Midbrain (tissue), 1 donor: Measurements from ENCODE around the gene GRK5.

Experiments used
- DNase-seq: peaks from one replicate; lab custom pipeline; 2025; lab: John Stamatoyannopoulos, UW

GRK5 gene

DNA sequence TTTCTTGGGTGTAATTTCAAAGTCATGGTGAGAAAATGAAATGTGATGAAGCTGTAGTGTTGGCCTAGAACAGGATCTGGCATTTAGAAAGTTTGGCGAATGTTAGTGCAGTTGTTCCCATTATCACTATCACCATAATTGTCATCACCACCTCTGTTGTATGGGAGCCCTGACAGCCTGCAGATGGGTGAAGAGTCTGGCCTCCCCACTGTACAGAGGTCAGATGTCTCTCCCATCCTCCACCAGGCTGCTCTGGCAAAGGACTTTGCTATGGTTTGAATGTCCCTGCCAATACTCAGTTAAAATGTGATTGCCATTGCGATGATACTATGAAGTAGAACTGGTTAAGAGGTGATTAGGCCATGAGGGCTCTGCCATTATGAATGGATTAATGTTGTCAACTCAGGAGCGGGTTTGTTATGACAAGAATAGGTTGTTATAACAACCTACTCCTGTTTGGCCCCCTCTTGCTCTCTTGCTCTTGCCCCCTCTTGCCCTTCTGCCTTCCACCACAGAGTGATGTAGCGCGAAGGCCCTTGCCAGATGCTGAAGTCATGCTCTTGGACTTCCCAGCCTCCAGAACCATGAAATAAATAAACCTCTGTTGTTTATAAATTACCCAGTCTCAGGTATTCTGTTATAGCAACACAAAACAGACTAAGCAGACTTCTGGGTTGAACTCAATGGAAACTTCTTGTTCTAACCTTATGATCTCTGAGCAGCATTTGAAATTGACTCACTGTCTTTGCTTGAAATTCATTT is 90.0 kb downstream of the GRK5 start:
- DNase-seq, result no peak

DNA sequence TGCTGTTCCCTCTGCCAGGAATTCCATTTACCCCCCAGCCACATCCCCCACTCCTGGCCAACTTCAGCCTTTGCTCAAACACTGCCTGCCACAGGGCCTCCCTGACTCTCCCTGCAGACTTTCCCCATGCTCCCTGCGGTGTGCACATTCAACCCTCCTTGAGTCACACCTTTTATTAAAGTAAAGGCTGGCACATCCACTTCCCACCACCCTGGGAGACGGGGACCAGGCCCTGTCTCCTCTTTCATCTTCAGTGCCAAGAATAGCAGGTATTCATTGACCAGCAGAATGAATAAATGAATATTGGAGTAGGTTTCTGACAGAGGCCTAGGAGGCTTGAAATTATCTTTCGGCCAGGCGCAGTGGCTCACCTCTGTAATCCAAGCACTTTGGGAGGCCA is 91.4 kb downstream of the GRK5 start:
- no peak for DNase-seq

DNA sequence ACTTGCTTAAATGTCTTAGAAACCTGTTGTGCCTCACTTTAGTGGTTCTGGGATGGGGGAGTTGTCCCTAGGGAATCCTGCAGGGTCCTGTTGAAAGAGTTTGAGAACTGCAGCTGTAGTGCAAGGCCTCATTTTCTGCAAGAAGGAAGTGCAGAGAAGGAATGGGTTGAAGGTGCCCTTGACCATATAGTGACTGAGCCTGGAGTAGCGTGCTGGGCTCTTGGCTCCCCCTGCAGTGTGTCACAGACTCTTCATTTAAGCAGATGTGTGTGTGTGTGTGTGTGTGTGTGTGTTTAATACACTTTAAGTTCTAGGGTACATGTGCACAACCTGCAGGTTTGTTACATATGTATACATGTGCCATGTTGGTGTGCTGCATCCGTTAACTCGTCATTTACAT is 92.2 kb downstream of the GRK5 start:
- DNase-seq, result no peak

DNA sequence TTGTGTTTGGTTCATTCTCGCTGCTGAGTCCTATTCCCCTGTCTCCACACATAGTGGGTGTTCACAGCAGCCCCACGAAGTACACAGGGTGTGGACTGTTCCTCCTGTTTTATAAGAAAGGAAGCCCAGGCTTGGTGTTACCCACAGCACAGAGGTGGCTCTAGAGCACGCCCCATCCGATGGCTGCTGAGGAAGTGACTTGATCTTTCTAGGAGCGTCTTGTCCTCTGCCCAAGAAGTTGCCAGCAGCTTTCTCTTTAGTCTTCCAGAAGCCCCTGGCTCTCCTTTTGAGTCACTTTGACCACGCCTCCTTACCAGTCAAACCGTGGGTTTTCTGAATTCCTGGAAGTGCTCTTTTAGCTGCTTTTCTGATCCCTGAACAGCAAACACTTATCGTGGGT is 94.0 kb downstream of the GRK5 start:
- DNase-seq, result no peak

DNA sequence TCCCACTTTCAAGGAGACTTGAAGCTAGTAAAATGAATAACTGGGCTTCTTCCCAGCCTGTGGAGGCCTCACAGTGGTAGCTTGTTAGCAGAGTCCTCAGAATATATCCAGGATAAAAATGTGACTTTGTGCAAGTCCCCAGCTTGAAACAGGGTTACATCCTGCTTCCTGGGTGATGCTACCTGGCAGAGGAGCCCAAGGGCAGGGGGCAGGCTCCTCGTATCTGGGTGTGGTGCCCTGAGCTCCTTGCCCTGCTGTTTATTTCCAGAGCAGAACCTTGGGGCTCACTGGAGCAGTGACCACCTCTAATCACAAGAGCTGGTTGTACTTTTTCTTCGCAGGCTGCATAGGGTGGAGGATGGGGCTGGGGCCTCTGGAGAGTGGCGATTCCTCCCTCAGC is 94.8 kb downstream of the GRK5 start:
- no peak for DNase-seq

DNA sequence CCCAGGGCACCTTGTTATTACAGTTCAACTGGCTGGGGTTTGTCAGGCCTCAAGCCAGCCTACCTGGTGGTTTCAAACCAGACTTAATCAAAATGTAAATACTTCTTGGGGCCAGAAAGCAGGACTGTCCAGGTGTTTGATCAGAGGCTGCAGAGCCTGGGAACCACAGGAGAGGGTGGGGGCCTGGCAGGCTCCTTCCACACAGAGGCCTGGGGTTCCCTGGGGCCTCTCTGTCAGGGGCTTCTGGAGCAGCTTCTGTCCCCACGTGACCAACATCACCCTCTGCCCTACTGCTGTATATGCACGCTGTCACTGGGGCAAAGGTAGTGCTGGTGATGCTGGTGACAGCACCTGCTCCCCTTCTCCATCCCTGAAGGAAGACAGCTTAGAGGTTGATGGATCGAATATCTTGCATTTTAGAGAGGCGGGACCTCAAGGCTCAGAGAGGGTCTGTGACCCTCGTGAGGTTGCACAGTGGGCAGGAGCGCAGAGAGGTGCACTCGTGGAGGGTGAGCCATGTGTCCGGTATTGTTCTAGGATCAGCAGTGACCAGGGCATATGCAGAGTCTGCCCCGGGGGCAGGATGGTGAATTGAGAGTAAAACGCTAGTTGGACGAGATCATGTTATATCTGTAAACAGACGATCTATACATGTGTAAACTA is 95.4 kb downstream of the GRK5 start:
- DNase-seq, result no peak

DNA sequence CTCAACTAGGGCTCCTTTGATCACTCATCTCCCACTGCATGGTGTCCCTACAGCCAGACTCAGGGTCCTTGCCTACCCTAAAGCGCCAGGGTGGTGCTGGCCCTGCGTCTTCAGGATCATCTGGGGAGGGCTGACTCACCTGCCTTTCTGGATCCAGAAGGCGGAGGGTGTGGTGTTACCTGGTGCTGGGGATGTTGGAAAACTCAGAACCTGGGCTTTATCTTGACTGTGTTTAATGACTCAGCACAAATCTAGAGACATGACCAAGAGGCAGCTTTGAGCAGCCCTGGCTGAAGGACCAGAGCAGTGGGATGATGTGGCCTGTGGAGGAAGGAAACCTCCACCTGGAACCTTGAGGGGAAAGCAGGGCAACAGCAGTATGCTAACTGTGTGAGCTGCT is 96.5 kb downstream of the GRK5 start:
- DNase-seq, result no peak

DNA sequence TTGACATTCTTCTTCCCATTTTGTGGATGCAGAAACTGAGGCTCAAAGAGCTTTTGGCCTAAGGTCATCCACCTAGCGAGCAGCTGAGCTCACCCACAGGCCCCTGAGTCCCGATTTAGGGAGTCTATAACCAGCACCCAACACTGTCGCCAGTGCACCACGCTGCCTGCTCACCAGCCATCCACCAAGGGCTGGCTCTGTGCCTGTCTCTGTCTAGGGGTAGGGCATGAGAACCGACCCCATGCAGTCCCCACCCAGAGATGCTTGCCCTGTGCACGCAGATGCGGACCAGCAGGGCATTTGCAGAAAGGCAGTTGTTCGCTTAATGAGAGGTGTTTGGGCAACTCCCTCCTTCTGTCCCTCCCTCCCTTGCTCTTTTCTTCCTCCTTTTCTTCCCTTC is 97.2 kb downstream of the GRK5 start:
- DNase-seq, result no peak

DNA sequence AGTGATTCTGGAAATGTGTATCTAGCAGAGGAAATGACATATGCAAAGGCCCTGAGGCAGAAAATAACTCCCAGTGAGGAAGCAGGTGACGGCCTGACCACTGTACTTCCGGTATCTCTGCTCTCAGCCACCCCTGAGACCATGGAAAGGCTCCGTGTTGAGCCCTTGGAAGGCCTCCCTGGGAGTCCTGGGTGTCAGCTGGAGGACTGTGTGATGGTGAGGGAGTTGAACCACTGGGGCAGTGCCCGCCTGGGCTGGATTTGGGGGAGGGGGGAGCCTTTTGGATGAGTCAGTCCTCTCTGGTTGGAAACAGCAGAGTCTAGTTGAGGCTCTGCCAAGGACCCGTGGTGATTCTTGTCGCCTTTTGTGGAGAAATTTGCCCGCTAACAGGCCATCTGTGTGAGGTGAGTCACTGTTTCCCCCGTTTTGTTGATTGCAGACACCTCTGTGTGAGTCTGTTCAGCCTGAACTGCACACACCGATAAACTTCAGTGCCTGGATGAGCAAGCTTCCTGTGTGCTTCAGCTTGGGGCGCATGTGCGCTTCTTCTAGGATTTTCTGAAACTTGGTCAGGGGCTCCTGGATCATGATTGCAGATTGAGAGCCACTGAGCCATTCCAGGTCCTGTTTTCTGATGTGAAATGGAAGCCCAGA is 98.6 kb downstream of the GRK5 start:
- no peak for DNase-seq

DNA sequence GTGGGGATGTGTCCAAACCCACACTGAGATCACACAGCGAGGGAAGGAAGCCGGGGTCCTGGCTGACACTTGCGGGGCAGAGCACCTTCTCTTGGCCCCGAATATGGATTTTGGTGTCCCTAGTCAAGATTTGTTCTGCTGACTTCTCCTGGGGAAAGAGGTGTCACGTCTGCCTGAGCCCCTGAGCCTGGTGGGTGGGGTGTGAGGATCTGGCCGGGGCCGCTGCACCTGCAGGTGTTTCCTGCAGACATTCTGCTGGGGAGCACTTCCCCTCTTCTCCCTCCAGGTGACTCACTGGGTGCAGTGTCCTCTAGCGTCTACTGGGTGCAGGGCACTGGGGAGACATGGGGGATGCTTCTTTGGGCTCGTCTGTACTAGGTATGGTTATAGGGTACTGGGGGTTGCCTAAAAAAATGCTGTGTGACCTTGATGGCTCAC is 99.2 kb downstream of the GRK5 start:
- DNase-seq, result no peak

DNA sequence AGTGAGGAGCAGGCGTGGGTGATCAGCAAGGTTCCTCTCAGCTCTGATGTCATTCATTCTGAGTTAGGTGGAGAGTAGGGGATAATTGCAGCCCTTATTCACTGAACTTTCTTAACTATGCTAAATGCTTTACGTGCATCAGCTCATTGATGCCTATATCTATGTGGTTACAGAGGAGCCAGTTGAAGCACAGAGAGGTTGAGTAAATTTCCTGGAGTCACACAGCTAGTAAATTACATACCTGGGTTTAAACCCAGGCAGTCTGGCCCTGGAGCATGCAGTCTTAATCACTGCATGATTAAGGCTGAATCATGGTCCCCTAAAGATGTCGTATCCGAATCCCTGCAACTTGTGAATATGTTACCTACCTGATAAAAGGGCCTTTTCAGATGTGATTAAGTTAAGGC is 99.6 kb downstream of the GRK5 start:
- no peak for DNase-seq

DNA sequence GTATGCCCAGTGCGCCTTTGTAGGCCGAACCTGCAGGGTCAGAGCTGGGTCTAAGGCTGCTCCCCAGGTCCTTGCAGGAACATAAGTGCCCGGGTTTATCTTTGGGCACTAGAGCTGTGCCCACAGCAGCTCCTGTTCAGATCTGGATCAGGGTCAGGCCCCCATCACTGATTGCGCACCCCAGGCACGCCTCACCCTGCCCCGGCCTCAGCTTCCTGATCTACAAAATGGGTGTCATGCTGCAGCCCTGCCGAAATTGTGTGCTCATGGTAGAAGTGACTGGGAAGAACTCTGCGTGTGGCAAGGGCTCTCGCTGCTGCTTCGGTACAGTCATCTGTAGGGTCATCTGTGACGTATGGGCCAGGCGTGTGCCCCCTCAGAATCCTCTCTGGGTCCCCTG is 100.7 kb downstream of the GRK5 start:
- DNase-seq, result no peak

DNA sequence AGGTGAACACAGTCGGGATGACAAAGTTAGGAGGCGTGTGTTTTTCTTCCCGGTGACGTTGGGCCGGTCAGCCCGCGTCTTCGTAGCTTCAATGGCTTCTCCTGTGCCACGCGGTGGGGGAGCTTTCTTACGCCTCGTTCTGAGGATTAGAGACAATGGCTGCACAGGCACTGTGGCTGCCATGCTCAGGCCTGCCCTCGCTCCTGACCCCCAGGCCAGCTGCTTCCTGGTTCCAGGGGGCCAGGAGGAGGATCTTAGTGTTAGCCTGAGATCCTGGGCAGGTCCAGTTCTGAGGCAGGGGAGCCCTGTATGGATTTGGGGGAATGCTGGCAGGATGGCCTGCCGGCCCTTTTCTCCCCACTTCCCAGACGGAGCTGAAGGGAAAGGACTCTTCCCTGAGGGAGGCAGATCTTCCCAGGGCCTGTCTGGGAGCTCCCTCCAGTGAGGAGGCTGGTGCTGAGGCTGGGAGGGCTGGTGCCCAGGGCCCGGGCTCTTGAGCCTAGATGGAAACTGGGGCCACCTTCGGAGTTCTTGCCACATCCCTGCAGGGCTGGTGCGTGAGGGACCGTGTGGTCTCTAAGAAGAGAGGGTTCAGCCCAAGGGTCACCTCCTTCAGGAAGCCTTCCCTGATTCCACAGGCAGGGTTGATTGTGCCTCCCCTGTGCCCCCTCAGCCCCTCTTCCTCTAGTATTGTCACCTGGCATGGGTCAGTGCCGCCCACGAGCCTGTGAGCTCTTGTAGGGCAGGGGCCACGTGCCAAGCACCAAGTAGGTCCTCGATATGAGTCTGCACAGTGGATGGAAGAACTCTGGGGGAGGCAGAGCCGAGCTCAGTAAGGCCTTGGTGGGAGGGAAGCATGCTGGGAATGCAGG is 101.4 kb downstream of the GRK5 start:
- no peak for DNase-seq

DNA sequence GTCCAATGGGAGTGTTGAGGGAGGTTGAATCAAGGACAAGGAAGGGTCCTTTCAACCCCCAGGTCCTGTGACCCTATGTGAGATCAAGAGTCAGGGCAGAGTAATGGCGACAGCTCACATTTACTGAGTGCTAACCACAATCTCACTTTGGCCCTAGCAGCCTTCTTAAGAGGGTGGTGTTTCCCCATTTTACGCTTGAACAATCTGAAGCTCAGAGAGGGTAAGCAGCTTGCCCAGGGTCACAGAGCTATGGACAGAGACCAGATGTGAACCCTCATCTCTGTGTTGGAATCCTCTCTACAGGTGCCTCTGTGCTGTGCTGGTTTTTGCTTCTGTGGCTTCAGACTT is 102.0 kb downstream of the GRK5 start:
- DNase-seq, result no peak

DNA sequence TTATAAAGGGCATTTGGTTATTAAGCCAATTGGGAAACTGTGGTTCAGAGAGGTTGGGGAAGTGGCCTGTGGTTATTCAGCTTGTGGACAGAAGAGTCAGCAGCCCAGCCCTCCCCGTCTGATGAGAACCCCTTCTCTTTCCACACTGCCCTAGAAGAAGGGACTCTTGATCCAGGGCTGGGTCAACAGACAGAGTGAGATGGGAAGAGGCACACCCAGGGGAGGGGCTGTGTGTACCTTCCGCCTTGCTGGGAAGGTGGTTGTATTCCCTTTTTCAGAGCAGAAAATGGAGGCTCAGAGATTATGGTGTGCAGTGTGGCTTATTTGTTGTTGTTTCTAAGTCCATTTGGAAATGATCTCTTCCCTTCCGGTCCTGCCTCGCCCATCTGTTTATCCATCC is 103.4 kb downstream of the GRK5 start:
- no peak for DNase-seq

DNA sequence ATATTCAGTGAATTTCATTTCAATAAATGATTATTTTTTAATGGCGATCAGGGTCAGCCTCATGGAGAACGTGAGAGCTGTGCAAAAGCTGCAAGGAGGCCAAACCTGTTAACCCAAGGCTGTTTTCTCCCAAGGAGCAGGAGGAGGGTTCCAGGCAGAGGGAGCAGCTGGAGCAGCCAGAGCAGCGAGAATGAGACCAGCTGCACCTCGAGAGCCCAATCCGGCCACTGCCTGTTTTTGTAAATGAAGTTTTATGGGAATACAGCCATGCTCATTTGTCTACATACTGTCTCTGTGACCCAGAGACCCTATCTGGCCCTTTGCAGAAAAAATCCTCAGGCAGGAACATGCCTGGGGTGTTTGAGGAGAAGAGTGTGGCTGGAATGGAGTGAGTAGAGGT is 104.9 kb downstream of the GRK5 start:
- DNase-seq, result no peak

DNA sequence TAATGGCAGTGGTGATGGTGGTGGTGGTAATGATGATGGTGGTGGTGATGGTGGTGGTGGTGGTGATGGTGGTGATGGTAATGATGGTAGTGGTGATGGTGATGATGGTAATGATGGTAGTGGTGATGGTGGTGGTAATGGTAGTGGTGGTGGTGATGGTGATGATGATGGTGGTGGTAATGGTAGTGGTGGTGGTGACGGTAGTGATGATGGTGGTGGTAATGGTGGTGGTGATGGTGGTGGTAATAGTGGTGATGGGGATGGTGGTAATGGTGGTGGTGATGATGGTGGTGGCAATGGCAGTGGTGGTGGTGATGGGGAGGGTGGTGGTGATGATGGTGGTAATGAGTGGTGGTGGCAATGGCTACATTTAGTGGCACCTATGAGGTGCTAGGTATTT is 105.7 kb downstream of the GRK5 start:
- DNase-seq, result no peak

DNA sequence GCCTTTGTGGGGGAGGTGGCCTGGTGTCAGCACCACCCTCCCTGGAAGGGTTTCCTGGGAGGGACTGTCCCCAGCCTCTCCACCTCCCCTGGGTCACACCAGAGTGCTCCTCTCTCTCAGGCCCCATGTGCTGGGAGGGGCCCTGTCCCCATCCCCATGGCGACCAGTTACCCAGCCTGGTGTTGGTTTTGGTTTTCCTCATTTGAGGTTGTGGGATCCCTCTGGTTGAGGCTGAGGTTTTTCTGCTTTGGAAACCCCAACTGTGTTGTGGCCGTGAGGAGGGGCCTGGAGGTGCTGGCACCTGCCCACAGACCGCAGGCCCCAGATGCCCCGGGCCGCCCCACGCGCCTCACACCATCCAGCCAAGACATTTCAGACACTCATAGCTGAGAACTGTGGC is 106.3 kb downstream of the GRK5 start:
- no peak for DNase-seq

DNA sequence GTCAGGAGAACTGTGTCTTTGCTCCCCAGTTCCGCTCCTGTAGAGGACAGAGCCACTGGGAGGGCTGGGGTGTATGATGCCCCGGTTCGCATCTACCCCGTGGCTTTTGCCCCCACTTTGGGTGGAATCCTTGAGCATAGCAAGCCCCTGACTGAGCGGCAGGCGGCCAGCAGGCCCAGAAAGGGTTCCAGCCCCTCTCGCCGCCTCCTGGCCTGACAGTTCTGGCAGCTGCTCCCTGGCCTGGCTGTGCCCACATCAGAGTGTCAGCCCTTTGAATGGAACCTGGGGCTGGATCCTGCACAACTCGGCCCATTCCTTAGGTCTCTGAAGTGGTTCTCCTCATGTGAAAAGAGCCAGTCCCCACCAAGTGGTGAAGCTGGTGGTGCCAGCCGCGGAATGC is 106.7 kb downstream of the GRK5 start:
- no peak for DNase-seq

DNA sequence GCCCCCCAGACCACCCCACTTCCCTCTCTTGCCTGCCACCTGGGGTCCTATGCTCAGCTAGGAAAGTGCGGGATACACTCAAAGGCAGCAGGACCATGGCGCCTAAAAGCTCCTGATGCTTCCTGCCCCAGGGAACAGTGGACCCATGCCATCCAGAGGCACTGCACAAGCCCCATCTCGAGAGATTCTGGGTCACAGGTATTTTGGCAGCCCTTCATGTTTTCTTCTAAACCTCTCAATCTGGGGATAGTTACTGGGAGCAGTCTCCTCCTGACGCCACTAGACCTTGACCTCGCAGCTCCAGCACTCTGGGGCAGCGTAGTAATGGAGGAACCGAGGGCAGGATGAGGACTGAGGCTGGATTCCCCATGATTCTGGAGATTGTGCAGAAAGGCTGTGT is 107.1 kb downstream of the GRK5 start:
- DNase-seq, result no peak

DNA sequence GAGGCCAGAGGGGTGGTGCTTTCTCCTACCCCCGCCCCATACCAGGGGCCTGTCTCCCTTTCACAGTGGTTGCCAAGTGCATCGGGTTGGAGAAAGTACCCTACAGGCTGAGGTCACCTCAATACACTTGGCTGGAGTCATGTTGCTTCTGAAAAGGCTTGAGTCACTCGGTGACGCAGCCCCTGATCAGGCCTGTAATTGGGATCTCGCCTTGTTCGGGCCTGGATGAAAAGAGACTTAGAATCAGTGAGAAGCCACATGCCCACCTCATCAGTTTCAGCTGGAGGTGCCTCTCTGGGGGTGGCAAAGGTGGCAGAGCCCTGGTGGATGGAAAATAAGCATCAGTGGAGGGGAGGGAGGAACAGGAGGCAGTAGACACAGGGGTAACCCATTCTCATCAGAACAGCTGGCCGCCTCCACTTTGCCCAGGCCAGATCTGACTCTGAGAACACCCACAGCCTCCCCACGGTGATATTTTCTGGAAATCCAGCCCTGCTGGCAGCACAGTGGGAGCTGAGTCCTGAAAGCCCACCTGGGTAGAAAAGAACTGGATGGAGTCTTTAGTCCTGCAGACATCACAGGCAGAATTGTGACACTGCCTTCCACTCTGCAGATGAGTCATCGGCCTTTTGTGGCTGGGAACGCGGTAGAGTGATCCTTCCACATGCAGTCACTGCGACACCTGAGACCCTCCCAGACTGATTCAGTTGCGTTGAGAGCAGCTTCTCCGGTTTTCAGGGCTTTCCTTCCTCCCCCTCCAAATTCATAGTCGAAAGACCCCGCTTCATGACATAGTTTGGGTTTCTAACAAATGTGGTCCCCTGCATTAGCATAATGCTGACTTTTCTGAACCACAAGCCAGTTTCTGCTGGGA is 108.0 kb downstream of the GRK5 start:
- no peak for DNase-seq

DNA sequence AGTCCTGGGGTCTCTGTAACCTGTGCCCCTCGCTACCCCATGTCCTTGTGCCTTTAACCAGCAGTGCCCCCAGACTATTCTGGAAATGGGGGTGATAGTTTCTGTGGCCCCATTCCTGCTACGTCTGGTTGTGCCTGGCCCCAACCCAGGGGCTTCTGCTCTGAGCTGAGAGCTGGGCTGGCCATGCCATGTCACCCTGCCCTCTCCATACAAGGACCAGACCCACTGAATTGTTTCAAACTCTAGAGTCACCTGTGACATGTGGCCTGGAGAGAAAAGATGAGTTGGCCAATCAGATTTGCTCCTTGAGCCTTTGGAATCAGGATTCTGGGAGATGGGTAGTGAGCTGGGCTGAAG is 108.6 kb downstream of the GRK5 start:
- no peak for DNase-seq
